Measurements from ENCODE around the gene PTPRG.

Gene PTPRG

GRCh38 chr3:61943975-61944374 is 382.6 kb downstream of the PTPRG start:
- no peak for DNase-seq

- no peak for DNase-seq
Observed at GRCh38 chr3:61944726-61945125, 383.4 kb downstream of the PTPRG start.

- DNase-seq: no peak
Observed at GRCh38 chr3:61945657-61946056, 384.3 kb downstream of the PTPRG start.

GRCh38 chr3:61946570-61947324 is 385.4 kb downstream of the PTPRG start:
- no peak for DNase-seq

GRCh38 chr3:61947456-61947855 is 386.1 kb downstream of the PTPRG start:
- DNase-seq: no peak

GRCh38 chr3:61948699-61949305 is 387.4 kb downstream of the PTPRG start:
- no peak for DNase-seq

- DNase-seq: no peak
Observed at GRCh38 chr3:61954097-61954540, 392.7 kb downstream of the PTPRG start.

GRCh38 chr3:61955483-61955882 is 394.1 kb downstream of the PTPRG start:
- no peak for DNase-seq

GRCh38 chr3:61956236-61956635 is 394.9 kb downstream of the PTPRG start:
- DNase-seq: no peak

- no peak for DNase-seq
Observed at GRCh38 chr3:61957259-61957658, 395.9 kb downstream of the PTPRG start.

GRCh38 chr3:61960976-61961375 is 399.6 kb downstream of the PTPRG start:
- DNase-seq: no peak

- no peak for DNase-seq
Observed at GRCh38 chr3:61961900-61962299, 400.5 kb downstream of the PTPRG start.

GRCh38 chr3:61964566-61964965 is 403.2 kb downstream of the PTPRG start:
- DNase-seq: no peak

GRCh38 chr3:61965770-61966131 is 404.4 kb downstream of the PTPRG start:
- no peak for DNase-seq

- DNase-seq: no peak
Observed at GRCh38 chr3:61966200-61966599, 404.8 kb downstream of the PTPRG start.

GRCh38 chr3:61967019-61967418 is 405.6 kb downstream of the PTPRG start:
- DNase-seq: no peak

- DNase-seq: no peak
Observed at GRCh38 chr3:61967937-61968336, 406.6 kb downstream of the PTPRG start.

GRCh38 chr3:61974662-61975061 is 413.3 kb downstream of the PTPRG start:
- no peak for DNase-seq

GRCh38 chr3:61975199-61975598 is 413.8 kb downstream of the PTPRG start:
- DNase-seq: no peak

- DNase-seq: no peak
Observed at GRCh38 chr3:61975936-61976335, 414.6 kb downstream of the PTPRG start.

GRCh38 chr3:61978460-61979419 is 417.4 kb downstream of the PTPRG start:
- DNase-seq: no peak

GRCh38 chr3:61979638-61980037 is 418.3 kb downstream of the PTPRG start:
- no peak for DNase-seq

GRCh38 chr3:61980041-61980440 is 418.7 kb downstream of the PTPRG start:
- no peak for DNase-seq

- DNase-seq: no peak
Observed at GRCh38 chr3:61981060-61981459, 419.7 kb downstream of the PTPRG start.
